DOHH2 (cell line): Measurements from ENCODE around the gene CNTN4.

Experiments
- CTCF ChIP-seq: fragments of 200-600 bp; sonication (generic); IDR thresholded peaks from one replicate; pipeline ENCODE4 v1.5.1; 2014; ENCODE audit warnings: antibody characterized with exemption, mild to moderate bottlenecking, low read depth, low read length; ENCODE audit not compliant: poor library complexity, severe bottlenecking
- EZH2phosphoT487 ChIP-seq: fragments of 200-600 bp; sonication (generic); IDR thresholded peaks from 2 replicates; pipeline ENCODE4 v1.6.1; 2017; ENCODE audit warnings: borderline replicate concordance, mild to moderate bottlenecking, antibody characterized with exemption, low read length, moderate library complexity, mixed read lengths

DNA sequence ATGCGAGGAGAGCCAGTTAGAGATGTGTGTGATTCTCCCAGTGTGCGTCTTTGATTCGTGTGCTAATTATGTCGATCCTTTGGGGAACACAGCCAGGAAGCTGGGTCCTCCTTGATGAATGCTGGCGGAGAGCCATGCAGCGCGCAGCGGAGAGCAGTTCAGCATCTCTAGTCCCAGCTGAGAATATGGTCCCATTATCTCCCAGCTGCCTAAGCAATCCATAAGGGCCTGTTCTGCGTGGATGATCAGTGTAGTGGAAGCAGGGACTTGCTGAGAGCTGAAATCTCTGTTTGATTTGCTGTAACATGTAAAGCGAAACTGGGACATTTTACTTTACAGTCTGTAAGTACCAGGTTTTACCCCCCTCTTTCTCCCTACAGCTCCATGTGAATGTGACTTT, 412.7 kb downstream of the CNTN4 start:
- TF ChIP-seq CTCF (no peak), EZH2phosphoT487 (no peak)
